Keratinocyte (primary cell): ENCODE measurements around the gene RABGAP1.

ENCODE experiments used
- EZH2 ChIP-seq: IDR thresholded peaks from one replicate; pipeline ENCODE4 v1.6.1; 2012; ENCODE audit warnings: inconsistent platforms, mild to moderate bottlenecking, low read length, moderate library complexity
- TF ChIP-seq, protein P1 (sequence below), 3 experiments: IDR thresholded peaks in 1 of 3; conservative IDR thresholded peaks in 1 of 3; optimal IDR thresholded peaks in 1 of 3; 2 replicates in 2 of 3; 3 replicates in 1 of 3; pipeline versions ENCODE3 to v1.5.1; 2011; ENCODE audit warnings: low read length in 3 of 3, mild to moderate bottlenecking in 3 of 3, moderate library complexity in 2 of 3, control low read depth in 1 of 3, inconsistent platforms in 1 of 3; ENCODE audit not compliant: insufficient read depth in 2 of 3; ENCODE audit errors: extremely low read depth in 1 of 3

DNA sequence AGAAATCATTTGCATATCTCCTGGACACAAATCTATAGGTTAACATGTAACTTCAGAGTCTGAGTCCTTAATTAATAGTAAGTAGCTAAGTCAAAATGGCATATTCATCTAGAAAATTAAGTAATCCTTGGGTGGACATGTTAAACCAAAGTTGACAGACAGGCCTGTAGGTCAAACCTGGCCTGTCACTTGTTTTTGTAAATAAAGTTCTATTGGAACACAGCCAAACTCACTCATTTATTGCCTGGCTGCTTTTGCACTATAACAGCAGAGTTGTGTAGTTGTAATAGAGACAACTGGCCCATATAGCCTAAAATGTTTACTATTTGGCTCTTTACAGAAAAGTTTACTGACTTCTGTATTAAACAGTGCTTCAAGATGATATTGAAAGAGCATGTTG is 68.1 kb downstream of the RABGAP1 start:
- TF ChIP-seq, protein P1, sequence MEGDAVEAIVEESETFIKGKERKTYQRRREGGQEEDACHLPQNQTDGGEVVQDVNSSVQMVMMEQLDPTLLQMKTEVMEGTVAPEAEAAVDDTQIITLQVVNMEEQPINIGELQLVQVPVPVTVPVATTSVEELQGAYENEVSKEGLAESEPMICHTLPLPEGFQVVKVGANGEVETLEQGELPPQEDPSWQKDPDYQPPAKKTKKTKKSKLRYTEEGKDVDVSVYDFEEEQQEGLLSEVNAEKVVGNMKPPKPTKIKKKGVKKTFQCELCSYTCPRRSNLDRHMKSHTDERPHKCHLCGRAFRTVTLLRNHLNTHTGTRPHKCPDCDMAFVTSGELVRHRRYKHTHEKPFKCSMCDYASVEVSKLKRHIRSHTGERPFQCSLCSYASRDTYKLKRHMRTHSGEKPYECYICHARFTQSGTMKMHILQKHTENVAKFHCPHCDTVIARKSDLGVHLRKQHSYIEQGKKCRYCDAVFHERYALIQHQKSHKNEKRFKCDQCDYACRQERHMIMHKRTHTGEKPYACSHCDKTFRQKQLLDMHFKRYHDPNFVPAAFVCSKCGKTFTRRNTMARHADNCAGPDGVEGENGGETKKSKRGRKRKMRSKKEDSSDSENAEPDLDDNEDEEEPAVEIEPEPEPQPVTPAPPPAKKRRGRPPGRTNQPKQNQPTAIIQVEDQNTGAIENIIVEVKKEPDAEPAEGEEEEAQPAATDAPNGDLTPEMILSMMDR (optimal IDR thresholded peaks at IDR 0.05 in 1 of 3, IDR thresholded peaks at IDR 0.05 in 1 of 3, conservative IDR thresholded peaks at IDR 0.05 in 1 of 3; ENCODE audit: extremely low read depth in 1 of 3, insufficient read depth in 2 of 3, low read length in 3 of 3) = no peak
- TF ChIP-seq EZH2 = no peak
